ENCODE measurements around the gene CFLAR. TPM values are rescaled to one million over a fixed set of nuclear protein-coding genes. Genes with fewer than 3 reads are reported as not detected.
A peak's percentile ranks its signal among the peaks of the same experiment; 100 is the strongest.
"Not testable (repeated sequence)": the region's sequence is repeated elsewhere in the genome, so short reads cannot be mapped to it uniquely, and the experiment has no call there.

CFLAR gene
- polyA plus RNA-seq, 6 donors from 2014 or later, result 12.8 to 53.3 (median 46.8) TPM

GRCh38 chr2:201144101-201145051, 28.4 kb downstream of the CFLAR start:
- Mint-ChIP-seq H3K9me3 (no peaks in the 10 kb centered on the region), H3K27me3 (no peaks in the 10 kb centered on the region), H3K4me3 (no peak overlapping the region), H3K4me1 (peaks cover 0 to 4% (median 2%) of the 10 kb centered on the region in 3 donors), H3K27ac (no peak overlapping the region), H3K36me3 (peaks cover 0 to 18% of the 10 kb centered on the region in 2 donors)
- no peak for DNase-seq
- ATAC-seq (ENCODE audit: low read depth in 2 of 2), result no peak

GRCh38 chr2:201148434-201148990, 32.5 kb downstream of the CFLAR start:
- Mint-ChIP-seq H3K4me3 (no peak overlapping the region), H3K9me3 (no peaks in the 10 kb centered on the region), H3K27me3 (no peaks in the 10 kb centered on the region), H3K4me1 (peaks cover 17 to 24% (median 22%) of the 10 kb centered on the region in 3 donors), H3K36me3 (peaks cover 26% of the 10 kb centered on the region in 2 donors), H3K27ac (peak overlapping the region in 4 of 6 donors; percentile 61 to 79 (median 70))
- ATAC-seq (ENCODE audit: low read depth in 2 of 2), result no peak
- DNase-seq, result no peak

- peak overlapping the region in 5 of 6 donors; percentile 38 to 99 (median 73) for H3K27ac Mint-ChIP-seq
- H3K9me3 Mint-ChIP-seq, result no peaks in the 10 kb centered on the region
- H3K4me3 Mint-ChIP-seq, result no peak overlapping the region
- peaks cover 17 to 25% (median 22%) of the 10 kb centered on the region in 3 donors for H3K4me1 Mint-ChIP-seq
- ATAC-seq (ENCODE audit: low read depth in 2 of 2) (no peak), DNase-seq (no peak)
- no peaks in the 10 kb centered on the region for H3K27me3 Mint-ChIP-seq
- peaks cover 26 to 27% of the 10 kb centered on the region in 2 donors for H3K36me3 Mint-ChIP-seq
Observed at GRCh38 chr2:201149064-201149820, 33.3 kb downstream of the CFLAR start.

- DNase-seq; ATAC-seq (ENCODE audit: low read depth in 2 of 2); H3K27me3 Mint-ChIP-seq; H3K4me3 Mint-ChIP-seq; H3K9me3 Mint-ChIP-seq: not testable (repeated sequence)
- peak overlapping the region in 5 of 6 donors; percentile 32 to 99 (median 73) for H3K27ac Mint-ChIP-seq
- peaks cover 26 to 27% of the 10 kb centered on the region in 2 donors for H3K36me3 Mint-ChIP-seq
- peaks cover 22 to 31% (median 27%) of the 10 kb centered on the region in 3 donors for H3K4me1 Mint-ChIP-seq
Observed at GRCh38 chr2:201149821-201150165, 33.8 kb downstream of the CFLAR start.

GRCh38 chr2:201150454-201151020, 34.6 kb downstream of the CFLAR start:
- Mint-ChIP-seq H3K27ac (peak overlapping the region; percentile 68 to 99 (median 96)), H3K4me3 (peak overlapping the region in 1 of 8 donors; percentile 25), H3K4me1 (peaks cover 29 to 38% (median 35%) of the 10 kb centered on the region in 3 donors), H3K27me3 (no peaks in the 10 kb centered on the region), H3K9me3 (no peaks in the 10 kb centered on the region), H3K36me3 (peaks cover 24 to 27% of the 10 kb centered on the region in 2 donors)
- no peak for ATAC-seq (ENCODE audit: low read depth in 2 of 2)
- DNase-seq, result no peak

DNA sequence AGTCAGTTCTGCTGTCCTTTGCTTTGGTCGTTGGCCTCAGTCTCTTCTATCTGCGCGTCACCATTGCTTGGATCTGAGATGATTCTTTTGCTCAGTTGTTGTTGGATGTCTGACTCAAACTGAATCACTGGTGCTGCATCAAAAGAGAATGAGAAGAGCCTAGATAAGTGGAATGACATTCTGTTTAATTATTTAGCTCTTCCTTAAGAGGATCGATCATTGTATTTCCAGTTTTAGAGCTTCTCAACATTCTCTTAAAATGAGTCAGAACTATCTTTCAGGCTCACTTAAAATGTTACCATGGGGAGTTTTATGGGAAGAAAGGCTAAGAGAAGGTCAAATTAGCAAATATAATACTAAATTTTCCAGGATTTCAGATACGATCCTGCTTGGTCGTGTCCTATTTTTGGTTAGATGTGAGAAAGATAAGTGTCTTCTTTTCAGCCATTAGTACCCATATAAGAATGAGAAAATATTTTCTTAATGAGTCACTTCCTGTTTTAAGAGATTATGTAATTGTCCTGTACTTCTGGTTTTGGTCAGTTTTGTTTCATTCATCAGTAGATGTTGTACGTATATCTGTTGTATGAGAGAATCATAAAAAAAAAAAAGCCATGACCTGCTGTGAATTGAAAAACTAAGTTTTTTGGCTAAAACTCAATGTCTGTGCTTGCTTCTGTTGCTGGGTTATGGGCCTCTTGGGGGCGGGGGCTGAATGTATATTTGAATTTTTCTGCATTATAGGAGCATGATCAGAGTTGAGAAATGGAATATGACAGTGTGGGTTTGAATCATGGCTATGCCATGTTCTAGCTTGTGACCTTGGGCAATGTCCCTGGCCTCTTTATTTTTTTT, 35.4 kb downstream of the CFLAR start:
- no peaks in the 10 kb centered on the region for H3K27me3 Mint-ChIP-seq
- H3K9me3 Mint-ChIP-seq, result no peaks in the 10 kb centered on the region
- DNase-seq (peak; percentile 38), ATAC-seq (ENCODE audit: low read depth in 2 of 2) (peak; percentile 93 to 95)
- peaks cover 37 to 46% (median 43%) of the 10 kb centered on the region in 3 donors for H3K4me1 Mint-ChIP-seq
- H3K4me3 Mint-ChIP-seq, result peak overlapping the region in 2 of 8 donors; percentile 6 to 26
- H3K36me3 Mint-ChIP-seq, result peaks cover 22 to 27% of the 10 kb centered on the region in 2 donors
- peak overlapping the region; percentile 77 to 99 (median 96) for H3K27ac Mint-ChIP-seq

GRCh38 chr2:201152517-201152916, 36.6 kb downstream of the CFLAR start:
- peaks cover 44 to 58% (median 49%) of the 10 kb centered on the region in 3 donors for H3K4me1 Mint-ChIP-seq
- H3K36me3 Mint-ChIP-seq, result peaks cover 22 to 27% of the 10 kb centered on the region in 2 donors
- no peaks in the 10 kb centered on the region for H3K9me3 Mint-ChIP-seq
- ATAC-seq (ENCODE audit: low read depth in 2 of 2), result no peak
- no peaks in the 10 kb centered on the region for H3K27me3 Mint-ChIP-seq
- peak overlapping the region in 5 of 6 donors; percentile 56 to 99 (median 86) for H3K27ac Mint-ChIP-seq
- no peak overlapping the region for H3K4me3 Mint-ChIP-seq
- no peak for DNase-seq

- peaks cover 27 to 28% of the 10 kb centered on the region in 2 donors for H3K36me3 Mint-ChIP-seq
- H3K9me3 Mint-ChIP-seq, result no peaks in the 10 kb centered on the region
- no peak overlapping the region for H3K4me3 Mint-ChIP-seq
- no peak for ATAC-seq (ENCODE audit: low read depth in 2 of 2)
- H3K27ac Mint-ChIP-seq, result peak overlapping the region in 5 of 6 donors; percentile 67 to 99 (median 86)
- H3K4me1 Mint-ChIP-seq, result peaks cover 50 to 65% (median 56%) of the 10 kb centered on the region in 3 donors
- DNase-seq, result no peak
- H3K27me3 Mint-ChIP-seq, result no peaks in the 10 kb centered on the region
Observed at GRCh38 chr2:201152999-201153815, 37.2 kb downstream of the CFLAR start.

- DNase-seq (no peak), ATAC-seq (ENCODE audit: low read depth in 2 of 2) (no peak)
- no peaks in the 10 kb centered on the region for H3K27me3 Mint-ChIP-seq
- H3K9me3 Mint-ChIP-seq, result no peaks in the 10 kb centered on the region
- H3K36me3 Mint-ChIP-seq, result peaks cover 20 to 27% of the 10 kb centered on the region in 2 donors
- peak overlapping the region; percentile 90 to 97 (median 93) for H3K27ac Mint-ChIP-seq
- H3K4me1 Mint-ChIP-seq, result peaks cover 50 to 70% (median 61%) of the 10 kb centered on the region in 3 donors
- peak overlapping the region in 7 of 8 donors; percentile 29 to 85 (median 61) for H3K4me3 Mint-ChIP-seq
Observed at GRCh38 chr2:201154615-201155399, 38.8 kb downstream of the CFLAR start.

GRCh38 chr2:201156036-201156435, 40.1 kb downstream of the CFLAR start:
- H3K4me1 Mint-ChIP-seq, result peaks cover 45 to 69% (median 60%) of the 10 kb centered on the region in 3 donors
- no peaks in the 10 kb centered on the region for H3K9me3 Mint-ChIP-seq
- no peaks in the 10 kb centered on the region for H3K27me3 Mint-ChIP-seq
- H3K36me3 Mint-ChIP-seq, result peaks cover 20 to 25% of the 10 kb centered on the region in 2 donors
- peak overlapping the region; percentile 60 to 97 (median 91) for H3K27ac Mint-ChIP-seq
- ATAC-seq (ENCODE audit: low read depth in 2 of 2), result no peak
- peak overlapping the region in 6 of 8 donors; percentile 32 to 85 (median 67) for H3K4me3 Mint-ChIP-seq
- DNase-seq, result peak; percentile 15

GRCh38 chr2:201156640-201157039, 40.7 kb downstream of the CFLAR start:
- DNase-seq (no peak), ATAC-seq (ENCODE audit: low read depth in 2 of 2) (no peak)
- Mint-ChIP-seq H3K27ac (peak overlapping the region in 5 of 6 donors; percentile 51 to 97 (median 92)), H3K9me3 (no peaks in the 10 kb centered on the region), H3K4me1 (peaks cover 39 to 63% (median 54%) of the 10 kb centered on the region in 3 donors), H3K4me3 (peak overlapping the region in 4 of 8 donors; percentile 8 to 85 (median 71)), H3K27me3 (no peaks in the 10 kb centered on the region), H3K36me3 (peaks cover 14 to 19% of the 10 kb centered on the region in 2 donors)

All from naive B cell (primary cell).